ENCODE measurements around the gene ADARB2. TPM values are rescaled to one million over a fixed set of nuclear protein-coding genes. Genes with fewer than 3 reads are reported as not detected.

ADARB2 gene
- total RNA-seq, 2 experiments from 2014 or later: 2.5 to 3.0 TPM

- H3K9me3 Mint-ChIP-seq: no peaks in the 10 kb centered on the region
- POLR2A ChIA-PET: no interaction called here
- CTCF ChIA-PET: no interaction called here
Observed at GRCh38 chr10:1205450-1206030, 531.8 kb downstream of the ADARB2 start.

DNA sequence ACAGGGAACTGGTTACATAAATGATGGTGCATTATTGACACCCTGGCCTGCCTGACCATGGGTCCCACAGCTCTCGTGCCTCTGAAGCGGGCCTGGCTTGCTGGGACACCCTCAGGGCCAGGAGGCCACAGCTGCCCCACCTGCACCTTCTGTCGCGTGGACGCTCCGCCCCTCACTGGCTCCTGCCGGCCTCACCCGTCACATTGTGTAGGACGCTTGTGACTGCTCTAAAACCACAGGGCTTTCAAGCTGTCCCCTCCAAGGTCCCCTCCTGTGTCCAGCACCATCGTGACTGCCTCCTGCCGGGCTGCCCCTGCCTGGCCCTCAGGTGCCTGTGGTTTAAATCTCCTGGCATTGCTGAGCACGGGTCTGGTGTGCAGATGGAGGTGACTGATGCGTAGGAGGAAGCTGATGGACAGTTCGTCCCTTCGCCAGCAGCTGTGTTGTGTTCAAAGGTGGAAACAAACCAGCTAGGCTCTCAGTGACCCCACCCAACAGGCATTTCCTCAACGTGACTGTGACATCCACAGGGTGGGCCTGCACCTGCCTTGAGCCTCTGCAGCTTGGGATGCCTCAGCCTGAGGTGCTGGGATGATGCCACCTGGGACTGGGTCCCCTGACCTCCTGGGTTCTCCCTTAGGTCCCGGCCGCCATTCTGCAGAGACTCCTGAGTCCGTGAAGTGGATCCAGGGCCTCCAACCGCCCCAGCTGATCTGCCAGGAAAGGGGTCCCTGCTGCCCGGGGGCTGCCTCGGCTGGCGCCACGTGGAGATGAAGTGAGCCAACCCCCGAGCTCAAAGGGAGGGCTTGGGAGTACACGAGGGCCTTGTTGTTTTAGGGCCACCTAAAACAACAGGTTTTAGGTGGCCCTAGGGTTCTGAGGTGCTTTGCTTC, 532.6 kb downstream of the ADARB2 start:
- CTCF ChIA-PET: no interaction called here
- Mint-ChIP-seq H3K4me3 (no peak overlapping the region), H3K27ac (no peak overlapping the region), H3K9me3 (no peaks in the 10 kb centered on the region), H3K36me3 (ENCODE audit: low read depth) (no peaks in the 10 kb centered on the region), H3K27me3 (peaks cover 2% of the 10 kb centered on the region), H3K4me1 (peaks cover 4% of the 10 kb centered on the region)
- no peak for DNase-seq
- POLR2A ChIA-PET: no interaction called here

More at GRCh38 chr10:1205450-1206030, 531.8 kb downstream of the ADARB2 start:
- peaks cover 2% of the 10 kb centered on the region for H3K27me3 Mint-ChIP-seq
- no peak overlapping the region for H3K27ac Mint-ChIP-seq
- no peak for DNase-seq
- no peaks in the 10 kb centered on the region for H3K36me3 Mint-ChIP-seq (ENCODE audit: low read depth)
- no peak overlapping the region for H3K4me3 Mint-ChIP-seq
- peaks cover 4% of the 10 kb centered on the region for H3K4me1 Mint-ChIP-seq

- ChIA-PET POLR2A (no interaction called here), CTCF (no interaction called here)
- no peaks in the 10 kb centered on the region for H3K36me3 Mint-ChIP-seq (ENCODE audit: low read depth)
- no peak overlapping the region for H3K4me3 Mint-ChIP-seq
- H3K27ac Mint-ChIP-seq: no peak overlapping the region
- no peaks in the 10 kb centered on the region for H3K4me1 Mint-ChIP-seq
- DNase-seq: no peak
- H3K9me3 Mint-ChIP-seq: no peaks in the 10 kb centered on the region
- H3K27me3 Mint-ChIP-seq: peaks cover 2% of the 10 kb centered on the region
Observed at GRCh38 chr10:1203704-1204103, 533.6 kb downstream of the ADARB2 start.

- no peaks in the 10 kb centered on the region for H3K36me3 Mint-ChIP-seq (ENCODE audit: low read depth)
- H3K4me1 Mint-ChIP-seq: no peaks in the 10 kb centered on the region
- no peak overlapping the region for H3K4me3 Mint-ChIP-seq
- ChIA-PET POLR2A (no interaction called here), CTCF (no interaction called here)
- H3K27me3 Mint-ChIP-seq: peaks cover 2% of the 10 kb centered on the region
- no peak for DNase-seq
- H3K27ac Mint-ChIP-seq: no peak overlapping the region
- H3K9me3 Mint-ChIP-seq: no peaks in the 10 kb centered on the region
Observed at GRCh38 chr10:1203216-1203615, 534.1 kb downstream of the ADARB2 start.

- Mint-ChIP-seq H3K36me3 (ENCODE audit: low read depth) (no peaks in the 10 kb centered on the region), H3K4me1 (no peaks in the 10 kb centered on the region), H3K27ac (no peak overlapping the region), H3K27me3 (peaks cover 2% of the 10 kb centered on the region), H3K4me3 (no peak overlapping the region), H3K9me3 (no peaks in the 10 kb centered on the region)
- ChIA-PET POLR2A (no interaction called here), CTCF (no interaction called here)
- no peak for DNase-seq
Observed at GRCh38 chr10:1202343-1202742, 535.0 kb downstream of the ADARB2 start.

DNA sequence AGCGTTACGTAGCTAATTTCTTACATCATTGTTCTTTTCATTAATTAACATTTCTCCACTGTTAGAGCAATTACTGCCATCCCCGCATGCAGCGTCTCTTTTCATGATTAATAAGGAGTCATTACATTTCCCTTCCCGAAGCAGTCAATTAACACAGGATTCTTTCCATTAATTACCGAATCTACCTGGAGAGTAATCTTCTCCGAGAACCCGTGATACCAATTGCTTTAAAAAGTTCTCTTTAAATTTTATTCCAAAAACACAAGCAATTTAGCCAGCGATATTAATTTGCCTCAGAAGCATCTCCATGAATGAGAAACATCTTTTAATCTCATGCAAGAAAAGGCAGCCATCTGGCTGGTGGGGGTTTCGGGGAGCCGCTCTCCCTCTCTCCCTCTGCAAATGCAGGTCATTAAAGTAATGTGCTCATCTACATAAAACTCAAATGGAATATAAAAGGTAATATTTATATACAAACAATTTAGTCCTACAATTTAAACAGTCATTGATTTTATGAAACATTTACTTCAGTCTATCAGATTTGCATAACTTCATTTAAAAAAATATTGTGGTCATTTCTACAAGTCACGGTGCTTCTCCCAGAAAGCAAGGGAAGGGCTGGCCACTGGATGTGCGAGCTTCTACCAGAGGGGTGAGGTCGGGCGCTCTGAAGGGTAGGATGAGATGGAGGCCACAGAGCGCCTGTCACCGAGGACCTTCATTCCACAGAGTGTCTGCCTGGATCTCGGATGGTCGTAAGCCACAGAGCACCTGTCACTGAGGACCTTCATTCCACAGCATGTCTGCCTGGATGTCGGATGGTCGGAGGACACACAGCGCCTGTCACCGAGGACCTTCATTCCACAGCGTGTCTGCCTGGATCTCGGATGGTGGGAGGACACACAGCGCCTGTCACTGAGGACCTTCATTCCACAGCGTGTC, 536.2 kb downstream of the ADARB2 start:
- no peak for DNase-seq
- ChIA-PET POLR2A (no interaction called here), CTCF (no interaction called here)
- H3K27me3 Mint-ChIP-seq: peaks cover 6% of the 10 kb centered on the region
- no peak overlapping the region for H3K4me3 Mint-ChIP-seq
- H3K27ac Mint-ChIP-seq: no peak overlapping the region
- no peaks in the 10 kb centered on the region for H3K36me3 Mint-ChIP-seq (ENCODE audit: low read depth)
- H3K4me1 Mint-ChIP-seq: no peaks in the 10 kb centered on the region
- no peaks in the 10 kb centered on the region for H3K9me3 Mint-ChIP-seq

DNA sequence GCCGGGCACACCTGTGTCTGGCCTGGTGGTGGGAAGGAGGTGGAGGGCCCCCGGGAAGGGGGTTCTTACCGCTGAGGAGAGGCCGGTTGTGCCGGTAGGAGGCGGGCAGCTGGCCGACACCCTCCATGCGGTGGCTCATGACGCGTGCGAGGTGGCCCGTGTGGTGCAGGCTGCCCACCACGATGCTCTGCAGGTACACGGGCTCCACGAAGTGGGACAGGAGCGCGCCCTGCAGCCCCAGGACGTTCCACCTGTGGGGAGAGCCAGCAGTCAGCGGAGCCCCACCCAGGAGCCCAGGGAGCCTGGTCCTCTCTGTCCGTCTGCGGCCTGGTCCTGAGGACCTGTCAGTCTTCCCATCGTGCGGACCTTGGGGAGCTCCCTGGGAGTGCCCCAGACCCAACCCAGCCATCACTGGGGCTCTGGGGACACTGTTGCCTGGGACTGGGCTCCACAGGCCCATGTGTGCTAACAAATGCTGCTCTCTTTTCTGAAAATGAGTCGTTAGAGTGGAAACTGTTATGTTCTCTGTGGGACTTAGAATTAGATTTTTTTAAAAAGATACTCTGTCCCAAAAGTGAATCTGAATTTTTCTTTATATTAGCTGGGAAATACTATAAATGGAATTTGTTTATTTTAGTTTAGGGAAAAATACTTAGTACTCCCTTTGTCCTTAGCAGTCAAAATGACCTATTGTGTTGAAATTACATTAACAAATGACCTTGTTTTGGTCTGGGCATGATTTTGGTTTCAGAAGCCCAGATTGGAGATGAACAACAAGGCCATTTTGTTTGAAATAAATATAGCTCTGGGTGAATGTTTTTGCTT, 537.2 kb downstream of the ADARB2 start:
- Mint-ChIP-seq H3K27ac (no peak overlapping the region), H3K27me3 (peaks cover 7% of the 10 kb centered on the region), H3K4me1 (no peaks in the 10 kb centered on the region), H3K9me3 (no peaks in the 10 kb centered on the region), H3K4me3 (no peak overlapping the region), H3K36me3 (ENCODE audit: low read depth) (no peaks in the 10 kb centered on the region)
- ChIA-PET CTCF (no interaction called here), POLR2A (no interaction called here)
- no peak for DNase-seq

DNA sequence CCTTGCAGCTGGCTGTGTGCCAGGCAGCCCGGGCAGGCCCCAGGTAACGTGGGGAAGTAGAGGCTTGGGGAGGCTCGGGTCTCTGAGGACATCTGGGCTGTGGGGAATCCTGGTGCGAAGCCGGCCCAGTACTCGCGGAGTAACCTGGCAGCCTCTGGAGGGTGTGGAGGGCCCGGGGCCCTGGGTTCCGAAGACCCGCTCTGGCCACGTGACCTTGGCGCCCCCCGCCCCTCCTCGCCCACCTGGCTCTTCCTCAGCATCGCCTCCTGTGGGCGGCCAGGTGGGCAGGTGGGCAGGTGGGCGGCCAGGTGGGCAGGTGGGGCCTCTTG, 538.0 kb downstream of the ADARB2 start:
- Mint-ChIP-seq H3K4me1 (no peaks in the 10 kb centered on the region), H3K27me3 (peaks cover 7% of the 10 kb centered on the region), H3K9me3 (no peaks in the 10 kb centered on the region), H3K4me3 (no peak overlapping the region), H3K36me3 (ENCODE audit: low read depth) (no peaks in the 10 kb centered on the region), H3K27ac (no peak overlapping the region)
- ChIA-PET POLR2A (no interaction called here), CTCF (no interaction called here)
- no peak for DNase-seq

- POLR2A ChIA-PET: no interaction called here
- Mint-ChIP-seq H3K27me3 (peaks cover 9% of the 10 kb centered on the region), H3K4me3 (no peak overlapping the region), H3K27ac (no peak overlapping the region), H3K36me3 (ENCODE audit: low read depth) (no peaks in the 10 kb centered on the region), H3K9me3 (no peaks in the 10 kb centered on the region), H3K4me1 (peaks cover 3% of the 10 kb centered on the region)
- DNase-seq: no peak
- CTCF ChIA-PET: no interaction called here
Observed at GRCh38 chr10:1198453-1199344, 538.6 kb downstream of the ADARB2 start.

GRCh38 chr10:1197384-1197783, 539.9 kb downstream of the ADARB2 start:
- Mint-ChIP-seq H3K27ac (no peak overlapping the region), H3K4me1 (peaks cover 8% of the 10 kb centered on the region), H3K9me3 (no peaks in the 10 kb centered on the region), H3K4me3 (no peak overlapping the region), H3K27me3 (peaks cover 9% of the 10 kb centered on the region), H3K36me3 (ENCODE audit: low read depth) (no peaks in the 10 kb centered on the region)
- ChIA-PET CTCF (no interaction called here), POLR2A (no interaction called here)
- no peak for DNase-seq

DNA sequence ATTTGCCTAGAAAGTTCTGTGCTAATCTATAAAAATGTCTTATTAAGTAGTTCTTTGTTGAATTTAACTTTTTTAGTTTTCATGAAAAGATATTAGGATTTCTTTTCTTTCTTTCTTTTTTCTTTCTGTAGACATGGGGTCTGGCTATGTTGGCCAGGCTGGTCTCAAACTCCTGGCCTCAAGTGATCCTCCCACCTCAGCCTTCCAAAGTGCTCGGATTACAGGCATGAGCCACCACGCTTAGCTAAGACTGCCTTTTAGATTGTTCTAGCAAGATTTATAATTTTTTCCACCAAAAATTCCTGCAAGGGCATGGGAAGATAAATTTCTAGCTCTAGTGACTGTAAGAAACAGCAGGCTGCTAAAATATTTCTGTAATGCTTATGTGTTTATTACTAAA, 540.7 kb downstream of the ADARB2 start:
- DNase-seq: no peak
- CTCF ChIA-PET: no interaction called here
- H3K27me3 Mint-ChIP-seq: peaks cover 9% of the 10 kb centered on the region
- POLR2A ChIA-PET: no interaction called here
- no peaks in the 10 kb centered on the region for H3K9me3 Mint-ChIP-seq
- peaks cover 8% of the 10 kb centered on the region for H3K4me1 Mint-ChIP-seq
- H3K36me3 Mint-ChIP-seq (ENCODE audit: low read depth): no peaks in the 10 kb centered on the region
- no peak overlapping the region for H3K4me3 Mint-ChIP-seq
- no peak overlapping the region for H3K27ac Mint-ChIP-seq

DNA sequence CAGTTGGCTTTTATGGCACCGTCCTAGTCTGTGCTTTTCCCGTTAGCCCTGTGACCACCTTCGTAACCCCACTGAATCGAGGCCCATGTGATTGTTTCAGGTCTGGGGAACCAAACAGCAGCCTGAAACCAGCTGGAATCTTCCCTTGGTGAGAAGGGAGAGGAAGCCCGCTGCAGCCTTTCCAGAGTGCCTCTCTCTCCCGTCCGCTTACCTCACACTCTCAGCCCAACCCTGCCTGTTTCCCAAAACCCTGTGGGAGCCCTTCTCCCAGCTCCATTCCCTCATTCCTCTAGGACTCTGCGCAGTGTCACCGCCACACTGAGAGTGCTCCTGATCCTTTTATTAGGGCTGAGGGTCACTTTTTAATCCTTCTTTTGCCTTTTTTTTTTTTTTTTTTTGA, 541.5 kb downstream of the ADARB2 start:
- Mint-ChIP-seq H3K36me3 (ENCODE audit: low read depth) (no peaks in the 10 kb centered on the region), H3K9me3 (no peaks in the 10 kb centered on the region), H3K4me1 (peaks cover 8% of the 10 kb centered on the region), H3K27me3 (peaks cover 9% of the 10 kb centered on the region), H3K4me3 (no peak overlapping the region), H3K27ac (no peak overlapping the region)
- ChIA-PET POLR2A (no interaction called here), CTCF (no interaction called here)
- DNase-seq: no peak
